Measurements from ENCODE around the gene SART3.

- TF ChIP-seq POLR2A (IDR thresholded peaks at IDR 0.05; ENCODE audit: low read length) = no peak
- TF ChIP-seq GATA1 (IDR thresholded peaks at IDR 0.05; ENCODE audit: low read depth, low read length) = no peak
Measured at GRCh38 chr12:108505129-108505528, 55.8 kb downstream of the SART3 start.

Data from erythroblast (primary cell).